ENCODE measurements around the gene SNX21.
"Not testable (repeated sequence)": the region's sequence is repeated elsewhere in the genome, so short reads cannot be mapped to it uniquely, and the experiment has no call there.

Gene SNX21

GRCh38 chr20:45850238-45850637, 16.6 kb downstream of the SNX21 start:
- no peak for DNase-seq (ENCODE audit: low read depth in 2 of 2)

- DNase-seq (ENCODE audit: low read depth in 2 of 2) = no peak
Observed at GRCh38 chr20:45850926-45851325, 17.3 kb downstream of the SNX21 start.

DNA sequence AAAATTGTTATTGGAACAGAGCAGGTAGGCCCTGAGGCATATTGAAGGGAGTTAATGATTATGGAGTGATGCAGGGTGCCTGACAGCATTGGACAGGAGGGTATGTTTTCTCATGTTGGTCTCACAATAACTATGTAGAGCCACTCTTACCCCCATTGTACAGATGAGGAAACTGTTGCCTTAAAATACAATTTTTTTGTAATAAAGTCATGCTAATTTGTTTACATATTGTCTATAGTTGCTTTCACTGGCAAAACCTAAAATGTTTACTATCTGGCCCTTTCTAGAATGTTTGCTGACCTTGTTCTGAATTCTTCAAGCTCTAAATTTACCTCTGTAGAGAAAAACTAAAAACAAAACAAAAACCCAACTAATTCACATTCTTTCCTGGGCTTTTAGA, 17.9 kb downstream of the SNX21 start:
- DNase-seq (ENCODE audit: low read depth in 2 of 2) = no peak

GRCh38 chr20:45852326-45852725, 18.7 kb downstream of the SNX21 start:
- no peak for DNase-seq (ENCODE audit: low read depth in 2 of 2)

DNA sequence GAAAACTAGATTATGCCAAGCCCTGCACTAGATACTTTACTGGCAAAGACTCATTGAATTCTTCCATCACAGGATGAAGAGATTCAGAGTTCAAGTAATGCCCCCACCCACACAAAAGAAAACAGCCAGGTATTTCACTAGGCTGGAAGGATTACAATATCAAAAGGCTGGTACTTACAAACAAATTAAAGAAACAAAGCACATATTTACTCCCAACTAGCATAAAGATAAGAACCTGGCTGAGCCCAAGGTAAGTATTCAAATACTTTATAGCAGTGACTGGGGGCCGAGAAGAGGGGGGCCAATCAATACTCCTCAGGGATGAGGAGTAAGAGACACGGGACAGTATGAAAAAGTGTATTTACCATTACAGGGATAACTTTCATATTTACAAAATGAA, 19.9 kb downstream of the SNX21 start:
- DNase-seq (ENCODE audit: low read depth in 2 of 2) = no peak

DNA sequence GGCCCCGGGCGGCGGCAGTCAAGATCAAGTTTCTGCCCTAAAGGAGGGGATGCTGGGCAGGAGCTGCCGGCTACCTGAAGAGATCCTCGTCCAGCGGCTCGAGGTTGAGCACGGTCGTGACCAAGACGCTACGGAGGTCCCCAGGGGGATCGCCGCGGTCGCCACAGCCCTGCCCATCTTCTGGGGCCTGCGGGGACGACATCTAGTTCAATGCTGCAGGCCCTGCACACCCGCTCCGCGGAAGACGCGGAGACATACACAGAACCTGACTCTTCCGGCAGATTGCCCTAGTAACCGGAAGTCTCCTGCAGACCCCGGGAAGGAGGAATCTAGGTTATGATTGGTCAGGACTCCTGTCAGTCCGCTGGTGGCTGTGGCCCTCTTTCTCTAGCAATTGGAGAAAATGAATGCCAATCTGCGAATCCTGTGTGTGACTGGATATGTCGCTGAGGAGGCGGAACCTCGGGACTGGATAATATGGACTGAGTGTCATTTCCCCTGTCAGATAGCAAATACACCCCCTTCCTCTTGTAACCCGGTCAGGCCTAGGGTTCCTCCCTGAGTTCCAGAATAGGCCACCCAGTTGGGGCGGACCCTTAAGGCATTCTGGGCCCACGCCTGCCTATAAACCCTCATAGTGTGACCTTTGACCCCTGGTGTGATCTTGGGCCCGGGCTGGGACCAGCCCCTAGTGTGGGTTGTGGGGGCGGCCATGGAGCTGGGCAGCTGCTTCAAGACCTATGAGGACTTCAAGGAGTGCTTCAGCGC, 23.7 kb downstream of the SNX21 start, which contains the start of the genes ACOT8 and ZSWIM3:
TSS of gene ACOT8 (minus strand) at position 279 of the 768 bp plus-strand sequence. CDS start at position 202, 77 bp downstream.
TSS of gene ZSWIM3 (plus strand) at position 501 of the 768 bp plus-strand sequence. CDS start at position 713, 212 bp downstream.
- peak; percentile 100 for DNase-seq (ENCODE audit: low read depth in 2 of 2)

DNA sequence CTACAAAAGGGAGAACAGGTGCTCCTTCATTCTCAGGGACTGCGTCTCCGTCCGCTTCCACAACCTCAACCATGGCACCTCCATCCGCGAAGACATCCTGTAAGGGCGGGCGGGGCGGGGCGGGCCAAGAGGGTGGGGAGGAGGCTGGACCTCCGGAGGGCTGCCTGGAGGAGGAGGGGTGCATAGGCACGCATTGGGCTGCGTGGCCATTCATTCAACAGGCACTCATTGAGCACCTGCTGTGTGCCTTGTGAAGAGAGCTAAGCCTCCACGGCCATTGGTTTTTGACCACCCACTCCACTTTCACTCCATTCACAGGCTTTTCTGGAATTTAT, 24.2 kb downstream of the SNX21 start:
- no peak for DNase-seq (ENCODE audit: low read depth in 2 of 2)

GRCh38 chr20:45859916-45860315, 26.3 kb downstream of the SNX21 start:
- DNase-seq (ENCODE audit: low read depth in 2 of 2) = no peak

GRCh38 chr20:45860560-45861220, 27.1 kb downstream of the SNX21 start:
- DNase-seq (ENCODE audit: low read depth in 2 of 2) = no peak

- DNase-seq (ENCODE audit: low read depth in 2 of 2) = no peak
Observed at GRCh38 chr20:45861221-45862075, 27.8 kb downstream of the SNX21 start.

DNA sequence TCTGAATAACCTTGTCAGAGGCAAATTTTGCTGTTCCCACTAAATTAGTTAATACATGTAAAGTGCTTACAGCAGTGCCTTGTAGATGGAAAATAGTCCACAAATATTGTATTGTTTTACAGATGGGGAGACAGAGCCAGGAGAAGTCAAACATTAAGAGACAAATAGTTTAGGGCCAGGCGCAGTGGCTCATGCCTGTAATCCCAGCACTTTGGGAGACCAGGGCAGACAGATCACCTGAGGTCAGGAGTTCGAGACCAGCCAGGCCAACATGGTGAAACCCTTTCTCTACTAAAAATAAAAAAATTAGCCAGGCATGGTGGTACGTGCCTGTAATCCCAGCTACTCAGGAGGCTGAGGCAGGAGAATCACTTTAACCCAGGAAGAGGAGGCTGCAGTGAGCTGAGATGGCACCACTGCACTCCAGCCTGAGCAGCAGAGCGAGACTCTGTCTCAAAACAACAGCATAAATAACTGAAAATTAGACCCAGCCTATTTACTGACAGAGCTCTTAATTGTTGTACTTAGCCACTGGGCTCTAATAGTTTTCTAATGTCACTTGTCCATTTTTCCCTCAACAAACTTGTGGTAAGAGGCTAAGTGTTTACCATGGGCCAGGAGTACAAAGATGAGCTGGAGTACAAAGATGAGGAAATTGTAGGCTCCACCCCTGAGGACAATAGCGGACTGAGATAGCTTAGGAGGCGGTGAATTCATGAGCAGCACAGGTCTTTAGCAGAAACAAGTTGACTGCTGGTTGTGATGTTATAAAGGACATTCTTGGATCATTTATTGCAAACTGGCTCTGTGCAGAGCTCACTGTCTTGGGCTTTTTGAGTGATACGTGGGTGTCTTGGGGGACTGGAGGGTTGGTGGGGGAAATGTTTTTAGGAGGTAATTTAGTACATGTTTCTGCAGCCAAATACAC, 30.2 kb downstream of the SNX21 start:
- no peak for DNase-seq (ENCODE audit: low read depth in 2 of 2)

DNA sequence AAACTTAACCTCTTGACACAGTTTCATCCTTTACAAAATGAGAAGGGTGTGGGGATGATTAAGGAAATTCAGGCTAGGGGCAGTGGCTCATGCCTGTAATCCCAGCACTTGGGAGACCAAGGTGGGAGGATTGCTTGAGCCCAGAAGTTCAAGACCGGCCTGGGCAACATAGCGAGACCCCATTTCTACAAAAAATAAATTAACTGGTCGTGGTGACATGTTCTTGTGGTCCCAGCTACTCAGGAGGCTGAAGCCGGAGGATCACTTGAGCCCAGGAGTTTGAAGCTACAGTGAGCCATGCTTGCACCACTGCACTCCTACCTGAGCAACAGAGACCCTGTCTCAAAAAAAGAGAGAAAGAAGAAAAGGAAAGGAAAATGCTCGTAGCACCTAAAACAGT, 32.9 kb downstream of the SNX21 start:
- DNase-seq (ENCODE audit: low read depth in 2 of 2) = no peak

DNA sequence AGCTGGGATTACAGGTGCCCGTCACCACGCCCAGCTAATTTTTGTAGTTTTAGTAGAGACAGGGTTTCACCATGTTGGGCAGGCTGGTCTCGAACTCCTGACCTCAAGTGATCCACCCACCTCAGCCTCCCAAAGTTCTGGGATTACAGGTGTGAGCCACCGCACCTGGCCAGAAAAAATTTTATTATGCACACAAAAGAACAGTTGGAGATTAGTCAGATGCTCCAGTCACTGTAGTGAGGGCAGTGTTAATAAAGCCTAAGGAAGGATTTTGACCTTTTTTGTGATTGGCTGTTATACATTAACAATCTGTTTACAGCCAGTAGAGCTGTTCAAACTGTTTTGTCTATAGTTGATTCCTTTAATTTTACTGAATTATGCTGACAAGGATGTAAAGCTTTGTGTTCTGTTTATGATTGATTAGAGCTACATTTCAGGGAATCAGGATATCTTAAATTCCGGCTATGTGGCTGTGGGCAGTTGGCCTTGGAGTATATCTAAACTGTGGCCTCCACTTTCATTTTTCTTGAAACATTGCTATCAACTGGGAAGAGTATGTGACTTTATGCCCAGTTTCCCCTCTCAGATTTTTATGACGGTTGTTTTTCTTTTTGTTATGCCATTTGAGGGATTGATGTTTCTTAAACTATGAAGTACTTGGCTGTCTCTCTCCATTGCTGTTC, 33.7 kb downstream of the SNX21 start:
- no peak for DNase-seq (ENCODE audit: low read depth in 2 of 2)

DNA sequence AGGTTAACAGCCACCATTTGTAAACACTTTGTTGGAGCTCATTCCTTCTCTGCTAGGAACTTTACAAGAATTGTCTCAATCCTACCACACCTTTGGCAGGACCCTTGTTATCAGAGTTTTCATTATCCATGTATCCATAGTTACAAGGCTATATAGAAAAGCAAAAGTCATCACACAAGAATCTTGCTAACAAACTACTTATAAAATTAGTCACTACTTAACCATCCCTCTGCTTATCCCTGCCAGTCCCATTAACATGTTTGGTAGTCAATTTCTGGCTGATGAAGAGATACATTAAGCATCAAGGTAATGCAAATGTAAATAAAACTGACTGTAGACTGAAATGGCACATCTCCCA, 34.2 kb downstream of the SNX21 start:
- DNase-seq (ENCODE audit: low read depth in 2 of 2) = peak in 1 of 2 experiments; percentile 39

DNA sequence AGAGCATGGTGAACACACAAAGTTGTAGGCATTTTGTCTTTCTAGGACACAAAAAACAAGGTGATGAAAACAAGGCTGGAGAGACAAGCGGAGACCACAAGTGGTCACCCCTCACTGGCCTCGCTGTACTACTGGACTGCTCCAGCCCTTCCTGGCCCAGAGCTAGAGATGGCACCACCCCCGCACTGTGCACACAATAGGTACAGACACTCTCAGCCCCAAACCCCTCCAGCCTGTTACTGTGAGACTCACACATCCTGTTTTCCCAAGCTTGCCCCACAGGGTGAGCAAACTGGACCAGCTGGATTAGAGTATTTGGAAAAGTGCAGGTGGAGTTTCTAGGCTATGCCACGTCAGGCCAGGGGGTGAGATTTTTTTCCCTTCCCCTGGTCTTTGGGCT, 39.0 kb downstream of the SNX21 start:
- DNase-seq (ENCODE audit: low read depth in 2 of 2) = no peak

DNA sequence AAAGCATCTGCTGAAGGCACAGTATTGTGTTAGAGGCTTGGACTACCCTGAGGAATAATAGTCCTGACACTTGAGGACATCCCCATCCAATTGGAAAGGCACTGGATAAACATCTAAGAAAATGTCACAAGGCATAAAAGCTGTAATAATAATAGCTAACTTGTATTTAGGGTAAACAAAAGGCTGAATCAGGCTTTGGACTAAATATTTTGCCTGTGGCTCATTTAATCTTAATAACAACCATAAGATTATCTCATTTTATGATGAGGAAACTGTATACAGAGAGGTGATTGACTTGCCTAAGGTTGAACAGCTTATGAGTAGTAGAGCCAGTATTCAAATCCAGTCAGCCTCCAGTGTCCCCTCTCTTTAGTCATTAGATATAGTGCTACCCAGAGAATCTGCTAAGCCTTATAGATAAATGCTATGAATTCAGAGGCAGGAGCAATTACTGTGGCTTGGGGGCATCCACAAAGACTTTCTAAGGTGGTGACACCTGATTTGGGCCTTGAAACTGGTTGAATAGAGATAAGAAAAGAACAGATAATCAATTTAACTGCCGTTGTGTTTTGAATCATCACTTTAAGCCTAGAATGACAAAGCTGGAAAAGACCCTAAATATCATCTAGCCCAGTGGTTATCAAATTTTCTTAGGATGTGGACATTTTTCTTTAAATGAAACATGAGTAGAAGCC, 40.0 kb downstream of the SNX21 start:
- no peak for DNase-seq (ENCODE audit: low read depth in 2 of 2)

DNA sequence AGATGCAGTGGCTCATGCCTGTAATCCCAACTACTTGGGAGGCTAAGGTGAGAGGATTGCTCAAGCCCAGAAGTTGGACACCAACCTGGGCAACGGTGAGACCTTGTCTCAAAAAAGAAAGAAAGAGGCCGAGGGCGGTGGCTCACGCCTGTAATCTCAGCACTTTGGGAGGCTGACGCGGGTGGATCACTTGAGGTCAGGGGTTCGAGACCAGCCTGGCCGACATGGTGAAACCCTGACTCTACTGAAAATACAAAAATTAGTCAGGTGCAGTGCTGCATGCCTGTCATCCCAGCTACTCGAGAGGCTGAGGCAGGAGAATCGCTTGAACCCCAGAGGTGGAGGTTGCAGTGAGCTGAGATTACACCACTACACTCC, 40.5 kb downstream of the SNX21 start:
- not testable (repeated sequence) for DNase-seq (ENCODE audit: low read depth in 2 of 2)

- no peak for DNase-seq (ENCODE audit: low read depth in 2 of 2)
Observed at GRCh38 chr20:45874576-45874975, 41.0 kb downstream of the SNX21 start.

DNA sequence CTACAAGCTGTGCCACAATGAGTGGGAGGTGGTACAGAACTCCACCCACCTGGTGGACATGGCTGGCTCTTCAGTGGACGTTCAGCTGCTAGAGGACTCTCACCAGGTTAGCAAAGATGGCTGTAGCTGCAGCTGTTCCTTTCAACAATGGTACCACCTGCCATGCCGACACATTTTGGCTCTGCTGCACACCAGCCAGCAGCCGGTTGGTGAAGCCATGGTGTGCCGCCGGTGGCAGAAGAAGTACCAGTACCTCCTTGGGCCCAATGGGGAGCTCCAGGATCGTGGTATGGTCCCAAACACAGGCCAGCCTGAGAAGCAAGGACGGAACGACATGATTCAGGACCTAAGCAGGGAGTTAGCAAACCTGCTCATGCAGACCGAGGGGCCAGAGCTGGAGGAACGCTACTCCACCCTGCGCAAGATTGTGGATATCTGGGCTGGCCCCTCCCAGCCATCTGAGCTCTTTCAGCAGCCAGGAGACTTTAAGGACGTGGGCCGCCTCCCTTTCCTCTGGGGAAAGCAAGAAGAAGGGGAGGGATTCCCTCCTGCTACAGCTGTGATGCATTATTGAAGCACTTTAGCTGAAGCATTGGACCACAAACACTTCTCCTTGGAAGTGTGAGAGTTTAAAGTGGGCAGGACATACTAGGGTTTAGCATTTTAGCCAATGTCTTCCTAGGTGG, 44.6 kb downstream of the SNX21 start:
- no peak for DNase-seq (ENCODE audit: low read depth in 2 of 2)
